Femur (tissue), 1 donor: ENCODE measurements around the gene PRKAG1.
A peak's percentile ranks its signal among the peaks of the same experiment; 100 is the strongest.
"Not testable (repeated sequence)": the region's sequence is repeated elsewhere in the genome, so short reads cannot be mapped to it uniquely, and the experiment has no call there.

Source experiments
- DNase-seq: peaks from one replicate; pipeline ENCODE4 v3.0.0-alpha.2; 2017

The PRKAG1 gene

GRCh38 chr12:49018261-49019119 is at the start of gene PRKAG1:
PRKAG1 (minus strand) TSS chr12:49018776; CDS start chr12:49018740, 36 bp downstream.
- peak; percentile 99 for DNase-seq

- DNase-seq, result no peak
These were observed 47.5 kb upstream of the PRKAG1 start for GRCh38 chr12:49066120-49066519.

- no peak for DNase-seq
These were observed 46.2 kb upstream of the PRKAG1 start for GRCh38 chr12:49064767-49065152.

- not testable (repeated sequence) for DNase-seq
These were observed 43.3 kb upstream of the PRKAG1 start for GRCh38 chr12:49061916-49062315.

- DNase-seq, result no peak
These were observed 42.6 kb upstream of the PRKAG1 start for GRCh38 chr12:49061157-49061650.

GRCh38 chr12:49060237-49061156 is 41.9 kb upstream of the PRKAG1 start, which contains the start of gene KMT2D:
KMT2D (minus strand) TSS chr12:49060794; CDS start chr12:49055324, 5,470 bp downstream.
- DNase-seq, result peak; percentile 95

GRCh38 chr12:49059299-49060171 is 41.0 kb upstream of the PRKAG1 start:
- DNase-seq, result no peak

GRCh38 chr12:49059045-49059298 is 40.4 kb upstream of the PRKAG1 start:
- DNase-seq, result no peak

GRCh38 chr12:49058366-49059044 is 39.9 kb upstream of the PRKAG1 start:
- DNase-seq, result no peak

- no peak for DNase-seq
These were observed 39.3 kb upstream of the PRKAG1 start for GRCh38 chr12:49057888-49058287.

- DNase-seq, result peak; percentile 75
These were observed 37.6 kb upstream of the PRKAG1 start for GRCh38 chr12:49055978-49056754.

GRCh38 chr12:49055092-49055491 is 36.5 kb upstream of the PRKAG1 start:
- no peak for DNase-seq

GRCh38 chr12:49054524-49054923 is 35.9 kb upstream of the PRKAG1 start:
- DNase-seq, result no peak

- no peak for DNase-seq
These were observed 35.5 kb upstream of the PRKAG1 start for GRCh38 chr12:49054096-49054495.

GRCh38 chr12:49052451-49053208 is 34.1 kb upstream of the PRKAG1 start:
- no peak for DNase-seq

- DNase-seq, result no peak
These were observed 33.3 kb upstream of the PRKAG1 start for GRCh38 chr12:49051777-49052438.

- no peak for DNase-seq
These were observed 32.8 kb upstream of the PRKAG1 start for GRCh38 chr12:49051373-49051764.

- DNase-seq, result no peak
These were observed 32.2 kb upstream of the PRKAG1 start for GRCh38 chr12:49050507-49051372.
